ENCODE data around the gene FBXO48.

DNA sequence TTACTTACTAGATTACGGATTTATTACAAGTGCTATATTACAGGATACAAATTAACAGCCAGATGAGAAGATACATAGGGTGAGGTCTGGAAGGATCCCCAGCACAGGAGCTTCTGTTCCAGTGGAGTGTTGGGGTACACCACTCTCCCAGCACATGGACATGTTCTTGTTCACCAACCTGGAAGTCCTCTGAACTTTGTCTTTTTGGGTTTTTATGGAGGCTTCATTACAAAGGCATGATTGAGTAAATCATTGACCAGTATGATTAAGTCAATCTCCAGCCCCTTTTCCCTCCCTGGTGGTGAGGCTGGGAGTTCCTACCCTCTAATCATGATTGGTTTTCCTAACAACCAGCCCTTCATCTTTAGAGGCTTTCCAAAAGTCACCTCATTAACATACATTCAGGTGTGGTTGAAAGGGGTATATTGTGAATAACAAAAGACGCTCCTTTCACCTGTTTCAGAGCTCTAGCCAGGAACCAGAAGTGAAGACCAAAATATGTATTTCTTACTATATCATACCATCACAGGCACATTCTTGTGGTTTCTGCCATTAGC, 38.6 kb upstream of the FBXO48 start:
- TF ChIP-seq, protein P1, sequence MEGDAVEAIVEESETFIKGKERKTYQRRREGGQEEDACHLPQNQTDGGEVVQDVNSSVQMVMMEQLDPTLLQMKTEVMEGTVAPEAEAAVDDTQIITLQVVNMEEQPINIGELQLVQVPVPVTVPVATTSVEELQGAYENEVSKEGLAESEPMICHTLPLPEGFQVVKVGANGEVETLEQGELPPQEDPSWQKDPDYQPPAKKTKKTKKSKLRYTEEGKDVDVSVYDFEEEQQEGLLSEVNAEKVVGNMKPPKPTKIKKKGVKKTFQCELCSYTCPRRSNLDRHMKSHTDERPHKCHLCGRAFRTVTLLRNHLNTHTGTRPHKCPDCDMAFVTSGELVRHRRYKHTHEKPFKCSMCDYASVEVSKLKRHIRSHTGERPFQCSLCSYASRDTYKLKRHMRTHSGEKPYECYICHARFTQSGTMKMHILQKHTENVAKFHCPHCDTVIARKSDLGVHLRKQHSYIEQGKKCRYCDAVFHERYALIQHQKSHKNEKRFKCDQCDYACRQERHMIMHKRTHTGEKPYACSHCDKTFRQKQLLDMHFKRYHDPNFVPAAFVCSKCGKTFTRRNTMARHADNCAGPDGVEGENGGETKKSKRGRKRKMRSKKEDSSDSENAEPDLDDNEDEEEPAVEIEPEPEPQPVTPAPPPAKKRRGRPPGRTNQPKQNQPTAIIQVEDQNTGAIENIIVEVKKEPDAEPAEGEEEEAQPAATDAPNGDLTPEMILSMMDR (conservative IDR thresholded peaks at IDR 0.05; ENCODE audit: low read depth in 2 of 2) = no peak
- no peak for TF ChIP-seq ZNF114 (CRISPR knock-in tag; IDR thresholded peaks at IDR 0.05)
- no peak for TF ChIP-seq POLR2AphosphoS5 (IDR thresholded peaks at IDR 0.05; ENCODE audit: low read depth)
- TF ChIP-seq EZH2phosphoT487 (IDR thresholded peaks at IDR 0.05; ENCODE audit: unreplicated experiment) = no peak
- TF ChIP-seq CREB1 (CRISPR knock-in tag; IDR thresholded peaks at IDR 0.05; ENCODE audit: low read depth) = no peak
